ENCODE measurements around the gene FMR1.
A peak's percentile ranks its signal among the peaks of the same experiment; 100 is the strongest.

Gene FMR1

DNA sequence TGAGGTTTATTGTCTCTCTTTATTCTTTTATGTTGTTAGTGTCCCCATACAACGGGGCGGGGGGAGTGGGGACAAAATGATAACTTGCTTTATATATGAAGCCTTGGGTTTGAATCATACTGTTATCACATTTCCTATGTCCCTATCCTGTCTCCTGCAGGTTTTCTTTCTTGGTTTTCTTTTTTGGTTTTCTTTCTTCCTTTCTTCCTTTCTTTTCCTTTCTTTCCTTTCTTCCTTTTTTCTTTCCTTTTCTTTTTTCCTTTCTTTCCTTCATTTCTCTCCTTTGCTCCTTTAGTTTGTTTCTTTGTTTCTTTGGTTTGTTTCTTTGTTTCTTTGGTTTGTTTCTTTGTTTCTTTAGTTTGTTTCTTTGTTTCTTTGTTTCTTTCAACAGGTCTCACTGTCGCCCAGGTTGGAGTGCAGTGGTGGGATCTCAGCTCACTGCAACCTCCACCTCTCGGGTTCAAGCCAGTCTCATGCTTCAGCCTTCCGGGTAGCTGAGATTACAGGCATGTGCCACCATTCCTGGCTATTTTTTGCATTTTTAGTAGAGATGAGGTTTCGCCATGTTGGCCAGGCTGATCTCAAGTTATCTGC, 4.8 kb downstream of the FMR1 start:
- DNase-seq (ENCODE audit: low spot score) = no peak

DNA sequence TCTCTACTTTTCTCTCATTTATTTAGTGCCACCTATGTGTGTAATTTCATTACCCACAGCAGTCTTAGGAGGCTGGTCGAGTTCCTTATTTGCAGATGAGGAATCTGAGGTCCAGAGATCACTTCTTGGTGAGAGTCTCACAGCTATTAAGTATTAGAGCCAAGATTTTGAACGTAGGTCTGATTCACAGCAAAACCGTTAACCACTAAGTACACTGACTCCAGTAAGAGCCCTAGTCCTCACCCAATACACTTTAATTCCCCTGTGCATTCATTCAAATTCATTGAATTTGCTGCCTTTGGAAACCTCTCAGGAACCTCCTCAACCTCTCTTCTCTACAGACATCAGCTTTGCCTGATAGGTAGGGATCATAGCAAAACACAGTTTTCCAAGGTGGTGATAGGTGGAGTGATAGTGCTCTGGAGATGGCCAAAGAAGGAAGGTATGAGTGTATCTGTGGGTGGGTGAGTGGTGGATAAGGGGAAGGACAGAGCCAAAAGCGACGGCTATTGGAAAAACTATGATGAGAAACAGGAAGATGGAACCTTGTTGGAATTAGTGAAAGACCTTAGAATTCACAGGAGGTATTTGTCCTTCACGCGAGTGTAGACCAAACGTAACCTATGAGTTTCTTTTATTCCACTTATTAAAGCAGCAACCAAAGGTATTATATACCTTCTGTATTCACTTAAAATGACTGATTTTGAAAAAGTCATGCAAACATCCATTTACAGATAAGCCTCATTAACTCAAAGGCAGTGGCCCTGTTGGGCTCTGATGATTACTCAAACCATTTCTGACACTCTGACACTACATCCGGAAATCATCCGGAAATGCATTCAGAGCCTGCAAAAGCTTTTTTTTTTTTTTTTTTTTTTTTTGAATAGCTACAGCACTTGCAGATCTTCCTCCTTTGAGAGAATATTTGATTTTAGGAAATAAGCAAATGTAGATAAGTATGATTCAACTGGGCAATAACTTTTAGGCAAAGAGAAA, 6.3 kb downstream of the FMR1 start:
- no peak for DNase-seq (ENCODE audit: low spot score)

GRCh38 chrX:147920161-147920666, 8.5 kb downstream of the FMR1 start:
- DNase-seq (ENCODE audit: low spot score) = no peak

DNA sequence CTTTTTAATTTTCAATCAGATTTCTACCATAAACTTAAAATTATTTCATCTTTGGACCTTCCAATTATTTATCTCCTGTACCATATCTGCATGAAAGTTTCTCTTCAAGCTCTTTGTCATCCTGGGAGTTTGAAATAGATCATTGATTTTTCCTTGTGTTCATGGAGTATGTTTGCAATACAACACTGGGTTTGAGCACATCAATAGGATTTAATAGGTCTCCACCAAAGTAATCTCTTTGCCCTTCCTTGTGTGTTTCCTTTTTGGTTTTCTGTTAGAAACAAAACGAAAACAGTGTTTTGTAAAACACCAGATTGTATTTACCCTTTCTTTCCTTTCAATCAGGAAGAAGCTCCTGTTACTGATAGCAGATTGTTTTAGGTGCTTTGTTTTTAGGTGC, 11.9 kb downstream of the FMR1 start:
- no peak for DNase-seq (ENCODE audit: low spot score)

GRCh38 chrX:147927256-147927655, 15.5 kb downstream of the FMR1 start:
- DNase-seq (ENCODE audit: low spot score) = no peak

DNA sequence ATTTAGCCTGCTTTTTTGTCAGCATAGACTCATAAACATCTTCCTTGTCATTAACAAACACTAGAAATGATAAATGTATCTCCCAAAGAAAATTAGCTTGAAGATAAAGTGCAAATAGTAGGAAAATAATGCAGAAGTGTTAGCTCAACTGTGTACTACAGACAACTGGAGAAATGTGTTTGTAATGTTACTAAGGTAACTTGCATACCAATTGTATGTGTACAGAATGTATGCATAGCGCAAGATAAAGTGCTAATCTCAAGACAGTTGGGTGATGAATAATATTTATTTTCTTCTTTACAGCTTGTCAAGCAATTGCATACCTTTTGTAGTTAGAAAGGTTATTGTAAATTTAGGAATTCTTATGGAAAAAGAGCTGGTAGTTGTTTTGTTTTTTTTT, 22.1 kb downstream of the FMR1 start:
- DNase-seq (ENCODE audit: low spot score) = no peak

DNA sequence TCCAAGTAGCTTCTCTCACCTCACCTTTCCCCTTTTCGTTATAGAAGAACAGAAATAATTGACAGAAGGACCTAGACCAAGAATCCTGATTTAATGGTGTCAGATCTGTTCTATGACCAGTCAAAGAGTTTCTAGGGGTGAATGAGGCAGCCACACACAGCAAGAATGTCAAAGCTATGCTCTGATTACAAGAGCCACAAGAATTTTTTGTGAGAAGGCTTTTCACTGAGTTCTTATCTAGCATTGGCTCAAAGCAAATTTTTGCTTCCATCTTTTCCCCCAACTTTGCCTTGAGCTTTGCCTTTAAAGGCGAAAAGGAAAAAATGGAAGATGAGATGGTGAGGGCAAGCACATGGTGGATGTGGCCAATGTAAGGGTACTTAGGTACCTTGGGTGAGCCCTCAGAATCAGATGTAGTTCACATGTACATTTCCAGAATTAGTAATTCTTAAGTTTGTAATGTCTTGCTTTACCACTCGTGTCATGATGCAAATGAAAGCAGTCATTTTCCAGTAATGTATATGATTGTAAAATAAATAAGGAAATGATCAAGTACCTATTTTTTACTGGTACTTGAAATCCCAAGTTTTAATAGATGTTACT, 23.5 kb downstream of the FMR1 start:
- DNase-seq (ENCODE audit: low spot score) = no peak

- DNase-seq (ENCODE audit: low spot score) = no peak
Observed at GRCh38 chrX:147945286-147945685, 33.6 kb downstream of the FMR1 start.

DNA sequence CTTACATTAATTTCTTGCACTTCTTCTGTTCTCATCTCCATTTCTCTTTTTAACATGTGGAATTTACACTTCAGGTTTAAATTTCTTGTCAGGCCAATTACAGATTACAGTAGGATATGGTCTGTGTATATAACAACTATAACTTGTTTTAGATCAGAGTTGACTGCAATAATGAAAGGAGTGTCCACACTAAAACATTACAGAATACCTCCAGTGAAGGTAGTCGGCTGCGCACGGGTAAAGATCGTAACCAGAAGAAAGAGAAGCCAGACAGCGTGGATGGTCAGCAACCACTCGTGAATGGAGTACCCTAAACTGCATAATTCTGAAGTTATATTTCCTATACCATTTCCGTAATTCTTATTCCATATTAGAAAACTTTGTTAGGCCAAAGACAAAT, 36.8 kb downstream of the FMR1 start:
- no peak for DNase-seq (ENCODE audit: low spot score)

DNA sequence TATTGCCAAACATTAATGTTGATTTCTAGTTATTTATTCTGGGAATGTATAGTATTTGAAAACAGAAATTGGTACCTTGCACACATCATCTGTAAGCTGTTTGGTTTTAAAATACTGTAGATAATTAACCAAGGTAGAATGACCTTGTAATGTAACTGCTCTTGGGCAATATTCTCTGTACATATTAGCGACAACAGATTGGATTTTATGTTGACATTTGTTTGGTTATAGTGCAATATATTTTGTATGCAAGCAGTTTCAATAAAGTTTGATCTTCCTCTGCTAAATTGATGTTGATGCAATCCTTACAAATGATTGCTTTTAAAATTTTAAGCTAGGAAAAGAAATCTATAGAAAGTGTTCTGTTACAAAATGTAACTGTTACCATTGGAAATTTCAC, 38.6 kb downstream of the FMR1 start:
- DNase-seq (ENCODE audit: low spot score) = no peak

- DNase-seq (ENCODE audit: low spot score) = no peak
Observed at GRCh38 chrX:147953976-147954375, 42.3 kb downstream of the FMR1 start.

DNA sequence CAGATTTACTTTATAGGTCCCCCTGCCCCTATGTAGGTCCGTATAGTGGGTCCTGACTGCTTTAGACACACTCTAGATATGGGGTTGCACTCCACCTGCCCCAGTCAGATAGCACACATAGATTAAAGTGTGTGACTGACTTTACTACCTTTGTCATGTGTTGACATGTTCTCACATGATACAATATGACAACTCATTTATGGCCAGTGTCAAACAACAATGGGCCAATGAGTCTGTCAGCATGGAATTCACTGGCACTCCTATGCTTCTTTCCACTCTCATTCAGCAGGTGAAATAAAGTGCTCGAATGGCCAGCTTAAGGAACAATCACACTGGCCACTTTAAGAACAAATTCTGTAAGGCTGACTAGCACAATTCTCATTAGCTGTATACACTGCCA, 45.6 kb downstream of the FMR1 start:
- DNase-seq (ENCODE audit: low spot score) = no peak

- no peak for DNase-seq (ENCODE audit: low spot score)
Observed at GRCh38 chrX:147958291-147958690, 46.6 kb downstream of the FMR1 start.

DNA sequence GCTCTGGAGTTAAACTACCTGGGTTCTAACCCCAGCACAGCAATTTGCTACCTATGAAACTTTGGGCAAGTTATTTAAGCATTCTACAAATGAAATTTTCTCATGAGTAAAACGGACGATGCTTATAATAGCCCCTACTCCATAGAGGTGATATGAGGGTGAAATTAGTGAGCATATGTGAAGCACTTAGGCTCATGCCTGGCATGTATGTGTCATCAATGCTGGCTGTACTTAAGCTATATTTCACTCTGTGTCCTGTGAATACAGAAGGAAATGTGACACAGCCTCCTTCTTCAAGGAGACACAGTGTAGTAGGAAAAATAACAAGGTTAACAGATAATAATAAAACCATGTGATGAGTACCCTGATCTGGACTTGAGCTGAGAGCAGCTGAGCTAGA, 49.0 kb downstream of the FMR1 start:
- no peak for DNase-seq (ENCODE audit: low spot score)

DNA sequence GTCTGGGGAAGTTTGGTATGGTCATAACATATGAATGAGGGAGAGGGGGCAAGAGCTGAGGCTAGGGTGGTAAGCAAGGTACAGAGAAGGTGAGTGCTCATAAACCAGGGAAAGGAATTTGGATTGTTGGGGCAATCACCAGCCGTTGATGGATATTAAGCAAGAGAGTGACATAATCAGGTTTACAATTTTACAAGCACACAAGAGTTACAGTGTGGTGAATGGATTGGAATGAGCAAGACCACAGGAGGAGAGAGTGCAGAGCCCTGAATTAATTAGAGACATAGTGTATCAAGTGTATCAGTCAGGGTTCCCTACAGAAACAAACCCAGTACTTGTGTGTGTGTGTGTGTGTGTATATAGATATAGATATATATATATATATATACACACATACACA, 50.8 kb downstream of the FMR1 start:
- no peak for DNase-seq (ENCODE audit: low spot score)

- peak; percentile 30 for DNase-seq (ENCODE audit: low spot score)
Observed at GRCh38 chrX:147978931-147979330, 67.2 kb downstream of the FMR1 start.

DNA sequence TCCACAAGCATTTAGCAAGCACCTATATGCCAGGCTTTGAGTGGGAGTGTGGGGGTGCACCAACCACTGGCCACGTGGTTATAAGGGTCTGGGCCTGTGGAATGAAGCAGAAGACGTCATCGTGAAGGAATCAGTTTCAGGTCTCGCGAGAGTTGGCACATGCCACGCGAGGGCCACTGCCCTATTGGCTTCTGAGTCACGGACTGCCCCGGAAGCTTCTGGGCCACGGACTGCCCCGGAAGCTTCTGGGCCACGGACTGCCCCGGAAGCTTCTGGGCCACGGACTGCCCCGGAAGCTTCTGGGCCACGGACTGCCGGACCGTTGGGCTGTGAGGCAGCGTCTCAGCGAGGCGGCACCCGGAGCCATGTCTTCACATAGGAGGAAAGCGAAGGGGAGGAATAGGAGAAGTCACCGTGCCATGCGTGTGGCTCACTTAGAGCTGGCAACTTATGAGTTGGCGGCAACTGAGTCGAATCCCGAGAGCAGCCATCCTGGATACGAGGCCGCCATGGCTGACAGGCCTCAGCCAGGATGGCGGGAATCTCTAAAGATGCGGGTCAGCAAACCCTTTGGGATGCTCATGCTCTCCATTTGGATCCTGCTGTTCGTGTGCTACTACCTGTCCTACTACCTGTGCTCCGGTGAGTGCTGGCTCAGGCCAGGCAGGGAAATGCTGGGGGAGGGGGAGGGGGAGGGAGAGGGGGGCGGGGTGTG, 69.5 kb downstream of the FMR1 start, which contains the start of gene FMR1NB:
Gene FMR1NB (plus strand): TSS at position 300 of the 715 bp plus-strand sequence. CDS start 66 bp downstream, at position 366.
- no peak for DNase-seq (ENCODE audit: low spot score)
